ENCODE measurements around the gene MGAT1. TPM values are rescaled to one million over a fixed set of nuclear protein-coding genes. Genes with fewer than 3 reads are reported as not detected.
"Not testable (repeated sequence)": the region's sequence is repeated elsewhere in the genome, so short reads cannot be mapped to it uniquely, and the experiment has no call there.

MGAT1 gene
- total RNA-seq, 1 donor from 2014 or later, result 137 TPM

DNA sequence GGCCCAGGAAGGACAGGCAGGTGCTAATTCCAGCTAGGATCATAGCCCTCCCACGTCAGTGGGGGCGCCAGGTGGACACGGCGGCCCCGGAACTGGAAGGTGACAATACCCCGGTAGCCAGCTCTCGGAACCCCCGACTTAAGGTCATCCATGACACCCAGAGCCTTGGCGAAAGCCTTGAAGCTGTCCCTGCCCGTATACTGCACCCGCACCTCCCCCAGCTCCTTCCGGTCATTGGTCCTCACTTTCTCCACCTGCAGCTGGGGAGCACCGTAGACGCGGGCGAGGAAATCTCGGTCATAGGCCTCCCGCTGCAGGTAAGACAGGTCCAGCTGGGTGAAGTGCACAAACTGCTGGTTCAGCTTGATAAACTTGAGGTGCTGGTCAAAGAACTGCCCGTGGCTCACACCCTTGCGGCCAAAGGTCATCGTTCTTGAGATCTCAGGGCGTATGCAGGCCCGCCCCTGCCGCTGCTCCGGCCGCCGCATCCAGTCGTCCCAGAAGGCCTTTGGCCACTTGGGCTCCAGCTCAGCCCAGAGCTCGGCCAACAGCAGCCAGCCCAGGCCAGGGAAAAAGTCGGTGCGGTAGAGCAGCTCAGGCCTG lies 10.9 kb downstream of the MGAT1 start:
- Mint-ChIP-seq H3K4me3 (ENCODE audit: unreplicated experiment) (no peak overlapping the region), H3K9me3 (ENCODE audit: unreplicated experiment) (no peaks in the 10 kb centered on the region), H3K36me3 (ENCODE audit: unreplicated experiment) (peaks cover 19% of the 10 kb centered on the region), H3K27ac (ENCODE audit: unreplicated experiment) (no peak overlapping the region), H3K4me1 (ENCODE audit: unreplicated experiment) (peaks cover 51% of the 10 kb centered on the region), H3K27me3 (ENCODE audit: unreplicated experiment) (no peaks in the 10 kb centered on the region)
- DNase-seq (ENCODE audit: extremely low spot score, unreplicated experiment), result peak; percentile 83
- TF ChIP-seq, protein P1, sequence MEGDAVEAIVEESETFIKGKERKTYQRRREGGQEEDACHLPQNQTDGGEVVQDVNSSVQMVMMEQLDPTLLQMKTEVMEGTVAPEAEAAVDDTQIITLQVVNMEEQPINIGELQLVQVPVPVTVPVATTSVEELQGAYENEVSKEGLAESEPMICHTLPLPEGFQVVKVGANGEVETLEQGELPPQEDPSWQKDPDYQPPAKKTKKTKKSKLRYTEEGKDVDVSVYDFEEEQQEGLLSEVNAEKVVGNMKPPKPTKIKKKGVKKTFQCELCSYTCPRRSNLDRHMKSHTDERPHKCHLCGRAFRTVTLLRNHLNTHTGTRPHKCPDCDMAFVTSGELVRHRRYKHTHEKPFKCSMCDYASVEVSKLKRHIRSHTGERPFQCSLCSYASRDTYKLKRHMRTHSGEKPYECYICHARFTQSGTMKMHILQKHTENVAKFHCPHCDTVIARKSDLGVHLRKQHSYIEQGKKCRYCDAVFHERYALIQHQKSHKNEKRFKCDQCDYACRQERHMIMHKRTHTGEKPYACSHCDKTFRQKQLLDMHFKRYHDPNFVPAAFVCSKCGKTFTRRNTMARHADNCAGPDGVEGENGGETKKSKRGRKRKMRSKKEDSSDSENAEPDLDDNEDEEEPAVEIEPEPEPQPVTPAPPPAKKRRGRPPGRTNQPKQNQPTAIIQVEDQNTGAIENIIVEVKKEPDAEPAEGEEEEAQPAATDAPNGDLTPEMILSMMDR (IDR thresholded peaks at IDR 0.05), result no peak

DNA sequence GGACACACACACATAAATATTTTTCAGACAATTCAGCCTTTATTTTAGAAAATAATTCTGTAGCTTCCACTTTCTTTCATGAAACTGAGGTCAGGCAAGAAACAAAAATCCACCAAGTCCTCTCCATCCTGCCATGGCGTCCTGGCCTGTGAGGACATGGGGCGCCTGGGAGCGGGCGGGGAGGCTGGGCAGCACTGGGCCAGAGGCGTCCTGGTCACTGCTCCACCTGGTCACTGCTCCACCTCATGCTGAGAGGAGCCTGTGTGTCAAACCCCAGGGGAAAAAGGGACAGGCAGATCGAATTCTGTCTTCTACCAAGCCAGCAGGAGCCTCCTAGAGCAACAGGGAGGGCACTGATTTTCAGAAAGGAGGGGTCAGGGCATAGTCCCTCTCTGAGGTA lies 12.1 kb downstream of the MGAT1 start:
- H3K27me3 Mint-ChIP-seq (ENCODE audit: unreplicated experiment), result no peaks in the 10 kb centered on the region
- DNase-seq (ENCODE audit: extremely low spot score, unreplicated experiment), result peak; percentile 77
- H3K27ac Mint-ChIP-seq (ENCODE audit: unreplicated experiment), result peak overlapping the region; percentile 41
- H3K9me3 Mint-ChIP-seq (ENCODE audit: unreplicated experiment), result no peaks in the 10 kb centered on the region
- no peak overlapping the region for H3K4me3 Mint-ChIP-seq (ENCODE audit: unreplicated experiment)
- H3K4me1 Mint-ChIP-seq (ENCODE audit: unreplicated experiment), result peaks cover 52% of the 10 kb centered on the region
- TF ChIP-seq, protein P1 (IDR thresholded peaks at IDR 0.05), result no peak
- H3K36me3 Mint-ChIP-seq (ENCODE audit: unreplicated experiment), result peaks cover 14% of the 10 kb centered on the region

DNA sequence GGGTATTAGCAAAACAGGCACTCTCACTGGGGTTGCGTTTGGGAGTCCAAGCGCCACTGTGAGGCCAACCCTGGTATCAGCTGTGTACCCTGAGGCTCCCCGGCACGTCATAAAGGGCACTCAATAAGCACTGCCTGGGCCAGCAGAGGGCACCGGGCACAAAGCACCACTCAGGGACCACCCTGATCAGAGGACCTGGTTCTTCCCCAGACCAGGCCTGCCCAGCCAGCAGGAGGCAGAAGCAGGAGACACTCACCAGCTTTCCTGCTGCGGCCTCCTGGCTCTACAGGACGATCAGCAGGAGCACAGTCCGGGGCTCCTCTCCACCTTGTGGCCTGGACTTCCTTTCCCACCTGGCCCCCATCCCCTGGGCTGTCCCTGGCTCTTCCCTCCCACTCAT lies 12.6 kb downstream of the MGAT1 start:
- no peak for DNase-seq (ENCODE audit: extremely low spot score, unreplicated experiment)
- TF ChIP-seq, protein P1 (IDR thresholded peaks at IDR 0.05), result no peak
- H3K27me3 Mint-ChIP-seq (ENCODE audit: unreplicated experiment), result no peaks in the 10 kb centered on the region
- H3K4me3 Mint-ChIP-seq (ENCODE audit: unreplicated experiment), result no peak overlapping the region
- peaks cover 14% of the 10 kb centered on the region for H3K36me3 Mint-ChIP-seq (ENCODE audit: unreplicated experiment)
- no peaks in the 10 kb centered on the region for H3K9me3 Mint-ChIP-seq (ENCODE audit: unreplicated experiment)
- peak overlapping the region; percentile 41 for H3K27ac Mint-ChIP-seq (ENCODE audit: unreplicated experiment)
- H3K4me1 Mint-ChIP-seq (ENCODE audit: unreplicated experiment), result peaks cover 54% of the 10 kb centered on the region

DNA sequence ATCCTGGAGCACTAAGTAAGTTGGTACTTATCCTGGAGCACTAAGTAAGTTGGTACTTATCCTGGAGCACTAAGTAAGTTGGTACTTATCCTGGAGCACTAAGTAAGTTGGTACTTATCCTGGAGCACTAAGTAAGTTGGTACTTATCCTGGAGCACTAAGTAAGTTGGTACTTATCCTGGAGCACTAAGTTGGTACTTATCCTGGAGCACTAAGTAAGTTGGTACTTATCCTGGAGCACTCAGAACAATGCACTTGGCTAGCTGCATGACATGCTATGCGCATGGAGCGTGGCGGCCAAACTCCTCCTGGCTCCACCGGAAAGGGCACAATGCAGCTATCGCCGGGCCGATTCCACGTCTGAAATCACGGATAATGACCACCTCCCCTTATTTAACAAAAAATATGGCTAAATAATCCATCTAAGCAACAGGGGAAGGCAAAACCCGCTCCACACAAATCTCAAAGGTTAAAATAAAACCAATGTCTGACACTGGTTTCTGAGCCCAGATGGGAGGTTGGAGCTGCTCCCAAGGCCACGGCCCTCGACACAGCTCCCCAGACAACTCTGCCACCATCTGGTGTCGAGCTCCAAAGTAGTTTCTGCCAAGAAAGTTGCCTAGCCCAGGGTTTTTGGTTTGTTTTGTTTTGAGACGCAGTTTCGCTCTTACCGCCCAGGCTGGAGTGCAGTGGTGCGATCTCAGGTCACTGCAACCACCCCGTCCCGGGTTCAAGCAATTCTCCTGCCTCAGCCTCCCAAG lies 13.8 kb downstream of the MGAT1 start:
- DNase-seq (ENCODE audit: extremely low spot score, unreplicated experiment); H3K27me3 Mint-ChIP-seq (ENCODE audit: unreplicated experiment); H3K9me3 Mint-ChIP-seq (ENCODE audit: unreplicated experiment); H3K4me3 Mint-ChIP-seq (ENCODE audit: unreplicated experiment): not testable (repeated sequence)
- Mint-ChIP-seq H3K27ac (ENCODE audit: unreplicated experiment) (peak overlapping the region; percentile 27), H3K4me1 (ENCODE audit: unreplicated experiment) (peaks cover 66% of the 10 kb centered on the region), H3K36me3 (ENCODE audit: unreplicated experiment) (peaks cover 14% of the 10 kb centered on the region)

DNA sequence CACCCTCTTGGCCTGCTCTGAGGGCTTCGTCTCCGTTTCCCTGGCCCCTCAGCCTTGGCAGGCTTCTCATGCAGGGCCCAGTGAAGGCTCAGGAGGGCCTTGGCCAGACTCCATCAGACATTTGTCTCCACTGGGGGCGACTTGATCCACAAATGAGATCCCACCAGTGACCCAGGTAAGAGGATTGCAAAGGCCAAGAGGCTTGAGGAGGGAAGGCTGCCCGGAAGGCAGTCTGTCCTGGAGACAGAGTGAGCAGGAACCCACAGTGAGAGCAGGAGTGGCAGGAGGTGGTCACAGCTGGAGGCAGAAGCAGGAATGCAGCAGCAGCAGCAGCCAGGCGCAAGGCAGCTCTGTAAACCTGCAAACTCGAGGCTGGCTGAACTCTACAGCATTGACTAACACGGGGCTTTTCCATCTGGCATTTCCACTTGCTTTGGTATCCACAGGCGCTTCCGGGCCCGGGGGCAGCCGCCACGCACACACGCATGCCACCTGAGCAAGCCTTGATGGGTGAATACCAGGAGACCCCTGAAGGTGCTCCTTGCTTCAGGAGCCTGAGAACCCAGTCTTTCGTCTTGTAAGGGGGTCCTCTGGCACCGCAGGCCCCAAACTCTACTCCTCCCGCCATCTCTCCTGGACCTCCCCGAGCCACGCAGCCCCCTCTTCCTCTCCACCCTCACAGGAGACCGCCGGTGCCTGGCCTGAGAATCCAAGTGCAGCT lies 14.7 kb downstream of the MGAT1 start:
- DNase-seq (ENCODE audit: extremely low spot score, unreplicated experiment), result peak; percentile 87
- Mint-ChIP-seq H3K27me3 (ENCODE audit: unreplicated experiment) (no peaks in the 10 kb centered on the region), H3K27ac (ENCODE audit: unreplicated experiment) (peak overlapping the region; percentile 98), H3K36me3 (ENCODE audit: unreplicated experiment) (peaks cover 12% of the 10 kb centered on the region), H3K4me3 (ENCODE audit: unreplicated experiment) (peak overlapping the region; percentile 44), H3K9me3 (ENCODE audit: unreplicated experiment) (no peaks in the 10 kb centered on the region), H3K4me1 (ENCODE audit: unreplicated experiment) (peaks cover 67% of the 10 kb centered on the region)
- TF ChIP-seq, protein P1 (IDR thresholded peaks at IDR 0.05), result no peak

Data from osteocyte (in vitro differentiated cells).